Measurements from ENCODE around the gene IFI27L2. TPM values are rescaled to one million over a fixed set of nuclear protein-coding genes. Genes with fewer than 3 reads are reported as not detected.

Gene IFI27L2
- polyA plus RNA-seq, 1 donor from 2014 or later: 23.7 TPM

- Histone ChIP-seq H3K79me2 (replicated peaks; ENCODE audit: insufficient read depth, low read length) (no peaks in the 10 kb centered on the region), H3K9ac (ENCODE audit: low read length) (no peak overlapping the region), H3K4me2 (ENCODE audit: low read length) (no peak overlapping the region), H3K9me3 (ENCODE audit: low read length) (no peaks in the 10 kb centered on the region), H3K9me2 (ENCODE audit: insufficient read depth, low read length) (no peaks in the 10 kb centered on the region), H3K4me3 (ENCODE audit: low read length) (no peak overlapping the region), H3F3A (ENCODE audit: insufficient read depth, low read length, poor library complexity, severe bottlenecking) (no peaks in the 10 kb centered on the region), H3K36me3 (ENCODE audit: insufficient read depth, low read length) (no peaks in the 10 kb centered on the region), H3K27me3 (ENCODE audit: insufficient read depth, low read depth, low read length) (no peaks in the 10 kb centered on the region), H3K27ac (ENCODE audit: low read length) (no peak overlapping the region), H4K20me1 (ENCODE audit: insufficient read depth) (no peaks in the 10 kb centered on the region), H2AFZ (ENCODE audit: low read depth, low read length) (no peak overlapping the region)
- TF ChIP-seq, protein P1, sequence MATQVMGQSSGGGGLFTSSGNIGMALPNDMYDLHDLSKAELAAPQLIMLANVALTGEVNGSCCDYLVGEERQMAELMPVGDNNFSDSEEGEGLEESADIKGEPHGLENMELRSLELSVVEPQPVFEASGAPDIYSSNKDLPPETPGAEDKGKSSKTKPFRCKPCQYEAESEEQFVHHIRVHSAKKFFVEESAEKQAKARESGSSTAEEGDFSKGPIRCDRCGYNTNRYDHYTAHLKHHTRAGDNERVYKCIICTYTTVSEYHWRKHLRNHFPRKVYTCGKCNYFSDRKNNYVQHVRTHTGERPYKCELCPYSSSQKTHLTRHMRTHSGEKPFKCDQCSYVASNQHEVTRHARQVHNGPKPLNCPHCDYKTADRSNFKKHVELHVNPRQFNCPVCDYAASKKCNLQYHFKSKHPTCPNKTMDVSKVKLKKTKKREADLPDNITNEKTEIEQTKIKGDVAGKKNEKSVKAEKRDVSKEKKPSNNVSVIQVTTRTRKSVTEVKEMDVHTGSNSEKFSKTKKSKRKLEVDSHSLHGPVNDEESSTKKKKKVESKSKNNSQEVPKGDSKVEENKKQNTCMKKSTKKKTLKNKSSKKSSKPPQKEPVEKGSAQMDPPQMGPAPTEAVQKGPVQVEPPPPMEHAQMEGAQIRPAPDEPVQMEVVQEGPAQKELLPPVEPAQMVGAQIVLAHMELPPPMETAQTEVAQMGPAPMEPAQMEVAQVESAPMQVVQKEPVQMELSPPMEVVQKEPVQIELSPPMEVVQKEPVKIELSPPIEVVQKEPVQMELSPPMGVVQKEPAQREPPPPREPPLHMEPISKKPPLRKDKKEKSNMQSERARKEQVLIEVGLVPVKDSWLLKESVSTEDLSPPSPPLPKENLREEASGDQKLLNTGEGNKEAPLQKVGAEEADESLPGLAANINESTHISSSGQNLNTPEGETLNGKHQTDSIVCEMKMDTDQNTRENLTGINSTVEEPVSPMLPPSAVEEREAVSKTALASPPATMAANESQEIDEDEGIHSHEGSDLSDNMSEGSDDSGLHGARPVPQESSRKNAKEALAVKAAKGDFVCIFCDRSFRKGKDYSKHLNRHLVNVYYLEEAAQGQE (IDR thresholded peaks at IDR 0.05; ENCODE audit: borderline replicate concordance): no peak
- TF ChIP-seq, protein P2, sequence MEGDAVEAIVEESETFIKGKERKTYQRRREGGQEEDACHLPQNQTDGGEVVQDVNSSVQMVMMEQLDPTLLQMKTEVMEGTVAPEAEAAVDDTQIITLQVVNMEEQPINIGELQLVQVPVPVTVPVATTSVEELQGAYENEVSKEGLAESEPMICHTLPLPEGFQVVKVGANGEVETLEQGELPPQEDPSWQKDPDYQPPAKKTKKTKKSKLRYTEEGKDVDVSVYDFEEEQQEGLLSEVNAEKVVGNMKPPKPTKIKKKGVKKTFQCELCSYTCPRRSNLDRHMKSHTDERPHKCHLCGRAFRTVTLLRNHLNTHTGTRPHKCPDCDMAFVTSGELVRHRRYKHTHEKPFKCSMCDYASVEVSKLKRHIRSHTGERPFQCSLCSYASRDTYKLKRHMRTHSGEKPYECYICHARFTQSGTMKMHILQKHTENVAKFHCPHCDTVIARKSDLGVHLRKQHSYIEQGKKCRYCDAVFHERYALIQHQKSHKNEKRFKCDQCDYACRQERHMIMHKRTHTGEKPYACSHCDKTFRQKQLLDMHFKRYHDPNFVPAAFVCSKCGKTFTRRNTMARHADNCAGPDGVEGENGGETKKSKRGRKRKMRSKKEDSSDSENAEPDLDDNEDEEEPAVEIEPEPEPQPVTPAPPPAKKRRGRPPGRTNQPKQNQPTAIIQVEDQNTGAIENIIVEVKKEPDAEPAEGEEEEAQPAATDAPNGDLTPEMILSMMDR (IDR thresholded peaks at IDR 0.05; ENCODE audit: poor library complexity, severe bottlenecking): no peak
- no peak for TF ChIP-seq MXI1 (conservative IDR thresholded peaks at IDR 0.05; ENCODE audit: poor library complexity, severe bottlenecking)
- no peak for TF ChIP-seq EP300 (conservative IDR thresholded peaks at IDR 0.05; ENCODE audit: poor library complexity, severe bottlenecking)
- TF ChIP-seq EZH2 (IDR thresholded peaks at IDR 0.05; ENCODE audit: borderline replicate concordance, insufficient read depth, low read length, poor library complexity, severe bottlenecking): no peak
- TF ChIP-seq RAD21 (conservative IDR thresholded peaks at IDR 0.05): no peak
- TF ChIP-seq TAF1 (IDR thresholded peaks at IDR 0.05; ENCODE audit: low read depth): no peak
- no peak for TF ChIP-seq SMC3 (conservative IDR thresholded peaks at IDR 0.05; ENCODE audit: poor library complexity)
- TF ChIP-seq POLR2AphosphoS5 (IDR thresholded peaks at IDR 0.05): no peak
These were observed 15.9 kb downstream of the IFI27L2 start for GRCh38 chr14:94113490-94113889.

GRCh38 chr14:94113073-94113472 is 16.3 kb downstream of the IFI27L2 start:
- Histone ChIP-seq H3K9me3 (ENCODE audit: low read length) (no peaks in the 10 kb centered on the region), H2AFZ (ENCODE audit: low read depth, low read length) (no peak overlapping the region), H3K79me2 (replicated peaks; ENCODE audit: insufficient read depth, low read length) (no peaks in the 10 kb centered on the region), H3K36me3 (ENCODE audit: insufficient read depth, low read length) (no peaks in the 10 kb centered on the region), H3K4me2 (ENCODE audit: low read length) (no peak overlapping the region), H3K27me3 (ENCODE audit: insufficient read depth, low read depth, low read length) (no peaks in the 10 kb centered on the region), H3K4me3 (ENCODE audit: low read length) (no peak overlapping the region), H3K27ac (ENCODE audit: low read length) (no peak overlapping the region), H3K9ac (ENCODE audit: low read length) (no peak overlapping the region), H3K9me2 (ENCODE audit: insufficient read depth, low read length) (no peaks in the 10 kb centered on the region), H4K20me1 (ENCODE audit: insufficient read depth) (no peaks in the 10 kb centered on the region), H3F3A (ENCODE audit: insufficient read depth, low read length, poor library complexity, severe bottlenecking) (no peaks in the 10 kb centered on the region)
- no peak for TF ChIP-seq EZH2 (IDR thresholded peaks at IDR 0.05; ENCODE audit: borderline replicate concordance, insufficient read depth, low read length, poor library complexity, severe bottlenecking)
- TF ChIP-seq TAF1 (IDR thresholded peaks at IDR 0.05; ENCODE audit: low read depth): no peak
- TF ChIP-seq, protein P1 (IDR thresholded peaks at IDR 0.05; ENCODE audit: borderline replicate concordance): no peak
- no peak for TF ChIP-seq EP300 (conservative IDR thresholded peaks at IDR 0.05; ENCODE audit: poor library complexity, severe bottlenecking)
- TF ChIP-seq POLR2AphosphoS5 (IDR thresholded peaks at IDR 0.05): no peak
- TF ChIP-seq RAD21 (conservative IDR thresholded peaks at IDR 0.05): no peak
- no peak for TF ChIP-seq MXI1 (conservative IDR thresholded peaks at IDR 0.05; ENCODE audit: poor library complexity, severe bottlenecking)
- no peak for TF ChIP-seq SMC3 (conservative IDR thresholded peaks at IDR 0.05; ENCODE audit: poor library complexity)
- TF ChIP-seq, protein P2 (IDR thresholded peaks at IDR 0.05; ENCODE audit: poor library complexity, severe bottlenecking): no peak

Data from neural cell (in vitro differentiated cells).